ENCODE data around the gene OAS2.

DNA sequence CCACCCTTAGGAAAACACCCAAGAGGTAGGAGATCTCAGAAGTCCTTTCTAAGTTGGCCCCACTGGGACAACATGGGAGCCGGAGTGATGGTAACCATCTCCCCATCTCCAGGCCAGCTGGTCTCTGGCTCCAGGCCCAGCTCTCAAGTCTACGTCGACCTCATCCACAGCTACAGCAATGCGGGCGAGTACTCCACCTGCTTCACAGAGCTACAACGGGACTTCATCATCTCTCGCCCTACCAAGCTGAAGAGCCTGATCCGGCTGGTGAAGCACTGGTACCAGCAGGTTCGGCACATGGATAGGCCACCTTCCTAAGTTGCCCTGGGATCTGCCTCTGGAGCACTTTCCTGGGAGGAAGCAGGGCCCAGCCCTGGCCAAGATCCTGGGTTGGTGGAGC, 11.0 kb upstream of the OAS2 start:
- TF ChIP-seq, protein P1, sequence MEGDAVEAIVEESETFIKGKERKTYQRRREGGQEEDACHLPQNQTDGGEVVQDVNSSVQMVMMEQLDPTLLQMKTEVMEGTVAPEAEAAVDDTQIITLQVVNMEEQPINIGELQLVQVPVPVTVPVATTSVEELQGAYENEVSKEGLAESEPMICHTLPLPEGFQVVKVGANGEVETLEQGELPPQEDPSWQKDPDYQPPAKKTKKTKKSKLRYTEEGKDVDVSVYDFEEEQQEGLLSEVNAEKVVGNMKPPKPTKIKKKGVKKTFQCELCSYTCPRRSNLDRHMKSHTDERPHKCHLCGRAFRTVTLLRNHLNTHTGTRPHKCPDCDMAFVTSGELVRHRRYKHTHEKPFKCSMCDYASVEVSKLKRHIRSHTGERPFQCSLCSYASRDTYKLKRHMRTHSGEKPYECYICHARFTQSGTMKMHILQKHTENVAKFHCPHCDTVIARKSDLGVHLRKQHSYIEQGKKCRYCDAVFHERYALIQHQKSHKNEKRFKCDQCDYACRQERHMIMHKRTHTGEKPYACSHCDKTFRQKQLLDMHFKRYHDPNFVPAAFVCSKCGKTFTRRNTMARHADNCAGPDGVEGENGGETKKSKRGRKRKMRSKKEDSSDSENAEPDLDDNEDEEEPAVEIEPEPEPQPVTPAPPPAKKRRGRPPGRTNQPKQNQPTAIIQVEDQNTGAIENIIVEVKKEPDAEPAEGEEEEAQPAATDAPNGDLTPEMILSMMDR (IDR thresholded peaks at IDR 0.05 in 4 of 5, conservative IDR thresholded peaks at IDR 0.05 in 1 of 5), result no peak
- TF ChIP-seq POLR2A (IDR thresholded peaks at IDR 0.05), result no peak

Data from gastrocnemius medialis (tissue), 4 donors.